Measurements from ENCODE around the gene PNPLA3.

Gene PNPLA3

DNA sequence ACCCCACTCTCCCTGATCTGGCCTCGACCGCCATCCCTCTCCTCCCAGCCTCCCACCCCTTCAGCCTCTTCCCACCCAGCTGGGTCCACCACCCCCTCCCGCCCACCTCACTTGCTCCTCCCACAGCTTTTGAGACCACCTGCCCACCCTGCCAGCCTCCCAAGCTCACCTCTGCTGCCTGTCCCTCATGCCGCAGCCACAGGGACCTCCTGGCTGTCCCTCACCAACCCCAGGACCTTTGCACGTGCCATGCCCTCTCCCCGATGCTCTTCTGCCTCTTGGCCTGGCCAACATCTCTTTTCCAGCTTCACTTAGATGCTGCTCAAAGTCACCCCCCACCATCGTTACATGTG is 38.3 kb upstream of the PNPLA3 start:
- Mint-ChIP-seq H3K4me3 (no peak overlapping the region), H3K36me3 (ENCODE audit: low read depth) (no peaks in the 10 kb centered on the region), H3K9me3 (no peaks in the 10 kb centered on the region), H3K27me3 (peaks cover 29% of the 10 kb centered on the region), H3K27ac (no peak overlapping the region), H3K4me1 (no peaks in the 10 kb centered on the region)
- ATAC-seq (no peak), DNase-seq (no peak)

DNA sequence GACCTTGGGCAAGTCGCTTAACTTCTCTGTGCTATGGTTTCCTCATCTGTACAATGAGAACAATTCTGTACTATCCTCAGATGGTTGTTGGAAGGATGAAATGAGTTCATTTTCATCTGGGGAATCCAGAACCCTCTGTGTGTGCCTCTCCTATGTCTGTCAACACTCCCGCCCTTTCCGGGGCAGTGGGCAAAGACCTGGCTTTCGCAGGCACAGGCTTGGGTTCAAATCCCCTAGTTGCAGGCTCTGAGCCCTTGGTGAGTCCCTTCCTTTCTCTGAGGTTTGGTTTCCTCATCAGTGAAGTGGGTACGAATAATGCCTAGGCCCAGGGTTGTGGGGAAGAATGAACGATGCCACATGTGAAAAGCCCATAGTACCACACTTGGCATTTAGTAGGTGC is 37.8 kb upstream of the PNPLA3 start:
- H3K36me3 Mint-ChIP-seq (ENCODE audit: low read depth) = no peaks in the 10 kb centered on the region
- DNase-seq (no peak), ATAC-seq (no peak)
- H3K27me3 Mint-ChIP-seq = peaks cover 34% of the 10 kb centered on the region
- H3K4me3 Mint-ChIP-seq = no peak overlapping the region
- H3K27ac Mint-ChIP-seq = no peak overlapping the region
- no peaks in the 10 kb centered on the region for H3K4me1 Mint-ChIP-seq
- H3K9me3 Mint-ChIP-seq = no peaks in the 10 kb centered on the region

- Mint-ChIP-seq H3K9me3 (no peaks in the 10 kb centered on the region), H3K4me1 (no peaks in the 10 kb centered on the region), H3K27me3 (peaks cover 35% of the 10 kb centered on the region), H3K36me3 (ENCODE audit: low read depth) (no peaks in the 10 kb centered on the region), H3K4me3 (no peak overlapping the region), H3K27ac (no peak overlapping the region)
- no peak for DNase-seq
- ATAC-seq = no peak
Observed at GRCh38 chr22:43886231-43886630, 37.4 kb upstream of the PNPLA3 start.

GRCh38 chr22:43887391-43887790 is 36.2 kb upstream of the PNPLA3 start:
- Mint-ChIP-seq H3K36me3 (ENCODE audit: low read depth) (no peaks in the 10 kb centered on the region), H3K4me1 (no peaks in the 10 kb centered on the region), H3K9me3 (no peaks in the 10 kb centered on the region), H3K4me3 (no peak overlapping the region), H3K27me3 (peaks cover 44% of the 10 kb centered on the region), H3K27ac (no peak overlapping the region)
- no peak for ATAC-seq
- no peak for DNase-seq

DNA sequence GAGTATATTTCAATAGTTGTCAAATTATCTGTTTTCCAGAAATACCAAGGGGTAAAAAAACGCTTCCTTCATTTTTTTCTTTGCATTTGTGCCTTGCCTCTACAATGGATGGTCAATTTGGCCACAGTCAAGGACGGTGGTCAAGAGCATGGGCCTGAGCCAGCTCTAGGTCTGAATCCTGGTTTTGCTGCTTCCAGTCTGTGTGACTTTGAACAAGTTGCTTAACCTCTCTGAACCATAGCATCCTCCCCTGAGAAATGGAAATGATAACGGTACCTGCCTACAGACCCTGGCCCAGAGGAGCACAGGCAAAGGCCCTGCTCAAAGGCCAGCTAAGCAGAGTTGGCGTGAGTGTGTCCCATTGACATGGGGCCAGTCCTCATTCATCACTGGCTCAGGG is 34.9 kb upstream of the PNPLA3 start:
- Mint-ChIP-seq H3K27me3 (peaks cover 51% of the 10 kb centered on the region), H3K27ac (no peak overlapping the region), H3K36me3 (ENCODE audit: low read depth) (no peaks in the 10 kb centered on the region), H3K4me3 (no peak overlapping the region), H3K9me3 (no peaks in the 10 kb centered on the region), H3K4me1 (no peaks in the 10 kb centered on the region)
- DNase-seq (no peak), ATAC-seq (no peak)

DNA sequence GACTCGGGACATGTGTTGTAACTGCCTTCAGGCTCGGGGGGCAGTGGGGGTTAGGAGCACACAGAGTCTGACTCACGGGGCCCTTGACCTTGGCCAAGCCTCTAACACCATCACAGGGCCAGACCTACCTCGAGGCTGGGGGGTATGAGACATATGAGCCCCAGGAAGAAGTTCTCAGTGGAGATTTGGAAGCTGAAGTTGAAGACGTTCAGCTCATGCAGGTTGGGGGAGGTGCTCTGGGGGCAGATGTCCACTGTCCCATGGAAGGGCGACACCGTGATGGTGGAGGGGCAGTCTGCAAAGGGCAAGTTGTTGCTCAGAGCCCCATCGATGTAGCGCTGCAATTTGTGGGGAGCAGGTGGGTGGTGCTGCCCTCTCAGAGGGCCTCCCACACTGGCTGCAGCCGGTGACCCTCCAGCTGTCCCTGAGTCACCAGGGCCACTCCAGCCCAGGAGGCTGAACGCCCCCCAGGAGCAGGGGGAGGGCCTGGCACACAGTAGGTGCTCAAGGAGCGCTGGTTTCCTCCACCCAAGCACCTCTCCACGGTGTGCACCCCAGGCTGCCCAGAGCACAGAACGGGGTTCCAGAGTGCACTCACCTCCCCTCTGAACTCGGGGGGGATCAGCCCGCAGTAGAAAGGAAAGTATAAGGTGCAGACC is 34.3 kb upstream of the PNPLA3 start:
- H3K4me1 Mint-ChIP-seq = no peaks in the 10 kb centered on the region
- H3K27me3 Mint-ChIP-seq = peaks cover 55% of the 10 kb centered on the region
- H3K36me3 Mint-ChIP-seq (ENCODE audit: low read depth) = no peaks in the 10 kb centered on the region
- no peak for ATAC-seq
- no peak for DNase-seq
- H3K4me3 Mint-ChIP-seq = no peak overlapping the region
- H3K27ac Mint-ChIP-seq = no peak overlapping the region
- no peaks in the 10 kb centered on the region for H3K9me3 Mint-ChIP-seq

DNA sequence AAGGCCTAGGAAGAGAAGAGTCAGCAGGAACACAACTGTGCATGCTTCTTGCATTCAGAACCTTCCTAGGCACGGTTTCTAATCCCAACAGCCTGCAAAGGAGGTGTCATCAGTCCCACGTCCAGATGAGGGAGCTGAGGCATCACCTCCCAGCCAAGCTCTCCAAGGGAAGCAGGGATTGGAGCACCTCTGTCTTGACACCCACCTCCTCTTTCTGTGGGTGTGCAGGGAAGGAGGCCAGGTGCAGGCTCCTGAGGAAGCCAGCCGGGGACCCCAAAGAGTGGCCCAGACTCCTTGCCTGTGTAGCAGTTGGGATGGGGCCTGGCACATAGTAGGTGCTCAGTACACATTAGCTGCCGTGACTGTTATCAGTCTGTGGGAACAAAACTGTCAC is 33.7 kb upstream of the PNPLA3 start:
- no peak for DNase-seq
- H3K4me3 Mint-ChIP-seq = no peak overlapping the region
- no peak overlapping the region for H3K27ac Mint-ChIP-seq

DNA sequence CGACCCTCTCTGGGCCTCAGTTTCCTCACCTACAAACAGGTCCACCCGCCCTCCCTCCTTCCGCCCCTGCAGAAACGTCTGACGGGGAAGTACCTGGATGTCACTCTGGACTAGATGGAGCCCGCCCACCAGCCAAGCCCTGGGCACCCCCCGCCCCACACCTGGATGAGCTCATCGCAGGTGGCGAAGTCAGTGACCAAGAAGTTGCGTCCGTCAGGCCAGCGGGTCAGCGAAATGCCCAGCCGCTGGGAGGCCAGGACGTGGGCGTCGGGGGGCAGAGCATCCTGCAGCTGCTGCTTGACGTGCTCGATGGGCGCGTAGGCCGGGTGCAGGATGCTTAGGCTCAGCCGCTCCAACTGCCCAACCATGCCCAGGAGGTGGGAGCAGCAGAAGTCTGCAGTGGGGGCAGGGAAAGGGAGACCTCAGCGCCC is 32.7 kb upstream of the PNPLA3 start:
- no peaks in the 10 kb centered on the region for H3K36me3 Mint-ChIP-seq (ENCODE audit: low read depth)
- no peak for DNase-seq
- H3K4me3 Mint-ChIP-seq = no peak overlapping the region
- peaks cover 51% of the 10 kb centered on the region for H3K27me3 Mint-ChIP-seq
- H3K27ac Mint-ChIP-seq = no peak overlapping the region
- no peaks in the 10 kb centered on the region for H3K9me3 Mint-ChIP-seq
- no peak for ATAC-seq
- no peaks in the 10 kb centered on the region for H3K4me1 Mint-ChIP-seq

More for the DNA sequence above, 33.7 kb upstream of the PNPLA3 start:
- Mint-ChIP-seq H3K4me1 (no peaks in the 10 kb centered on the region), H3K9me3 (no peaks in the 10 kb centered on the region), H3K27me3 (peaks cover 55% of the 10 kb centered on the region), H3K36me3 (ENCODE audit: low read depth) (no peaks in the 10 kb centered on the region)
- ATAC-seq = no peak

DNA sequence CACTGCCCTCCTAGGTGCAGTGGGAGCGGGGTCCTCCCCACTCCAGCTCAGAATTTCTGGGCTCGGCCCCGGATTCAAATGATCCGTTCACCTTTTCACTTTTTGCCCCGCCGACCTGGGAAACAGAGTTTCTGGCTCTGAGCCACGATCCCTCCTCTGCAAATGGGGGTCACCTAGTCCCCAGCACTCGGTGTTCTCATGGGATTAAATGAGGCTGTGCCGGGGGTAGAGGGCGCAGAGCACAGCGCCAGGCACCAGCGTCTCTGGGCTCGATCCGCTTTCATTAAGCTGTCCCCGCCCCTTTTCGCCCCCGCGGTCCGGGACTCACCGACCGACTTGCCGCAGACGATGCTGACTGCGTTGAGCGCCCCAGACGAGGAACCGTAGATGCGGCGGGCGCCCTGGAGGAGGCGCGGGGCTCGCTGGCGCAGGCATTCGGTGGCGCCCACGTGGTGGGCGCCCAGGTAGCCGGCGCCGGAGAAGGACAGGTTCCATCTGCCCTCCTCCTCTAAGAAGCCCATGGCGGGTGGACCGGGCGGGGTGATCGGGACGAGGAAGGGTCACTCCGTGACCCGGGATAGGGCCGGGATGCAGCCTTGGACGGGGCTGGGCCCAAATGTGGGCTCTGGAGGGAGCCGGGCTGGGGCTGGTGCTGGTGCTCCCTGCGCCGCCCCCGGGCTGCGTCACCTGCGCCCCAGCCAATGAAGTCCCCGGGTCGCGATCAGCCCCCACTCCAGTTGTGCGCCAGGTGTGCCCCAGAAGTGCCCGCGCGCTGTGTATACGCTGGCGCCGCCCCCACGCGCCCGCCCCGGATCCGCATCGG is 32.0 kb upstream of the PNPLA3 start, which contains the start of gene PNPLA5:
TSS of gene PNPLA5 (minus strand) at position 654 of the 823 bp plus-strand sequence. CDS start at position 521, 133 bp downstream.
- H3K4me3 Mint-ChIP-seq = no peak within 1 kb of the TSS
- H3K27me3 Mint-ChIP-seq = peaks cover 49% of the 10 kb centered on the region
- DNase-seq (peak; percentile 49), ATAC-seq (peak; percentile 25)
- H3K36me3 Mint-ChIP-seq (ENCODE audit: low read depth) = no peaks in the 10 kb centered on the region
- H3K27ac Mint-ChIP-seq = no peak within 1 kb of the TSS
- H3K9me3 Mint-ChIP-seq = no peaks in the 10 kb centered on the region
- no peaks in the 10 kb centered on the region for H3K4me1 Mint-ChIP-seq

- Mint-ChIP-seq H3K4me1 (no peaks in the 10 kb centered on the region), H3K27me3 (peaks cover 43% of the 10 kb centered on the region), H3K4me3 (no peak overlapping the region), H3K9me3 (no peaks in the 10 kb centered on the region), H3K36me3 (ENCODE audit: low read depth) (no peaks in the 10 kb centered on the region), H3K27ac (no peak overlapping the region)
- ATAC-seq (no peak), DNase-seq (no peak)
Observed at GRCh38 chr22:43892183-43892894, 31.3 kb upstream of the PNPLA3 start.

DNA sequence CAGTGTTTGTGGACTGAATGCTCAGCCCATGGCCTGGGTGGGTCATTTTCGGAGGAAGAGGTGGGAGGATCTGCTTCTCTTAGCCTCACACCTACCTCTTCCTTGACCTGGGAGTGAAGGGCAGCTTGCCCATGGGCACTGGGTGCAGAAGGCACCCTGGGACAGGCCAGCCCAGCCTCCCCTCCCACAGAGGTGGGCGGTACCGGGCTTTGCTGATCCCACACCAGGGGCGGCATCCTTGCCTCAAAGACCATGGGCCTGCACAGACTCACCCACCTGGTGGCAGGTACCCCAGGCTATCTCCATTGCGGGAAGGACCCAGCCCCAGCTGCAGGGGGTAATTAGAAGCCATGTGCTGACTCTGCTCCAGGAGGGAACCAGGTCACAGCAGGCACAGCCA is 30.3 kb upstream of the PNPLA3 start:
- no peaks in the 10 kb centered on the region for H3K36me3 Mint-ChIP-seq (ENCODE audit: low read depth)
- H3K4me1 Mint-ChIP-seq = no peaks in the 10 kb centered on the region
- peaks cover 40% of the 10 kb centered on the region for H3K27me3 Mint-ChIP-seq
- H3K4me3 Mint-ChIP-seq = no peak overlapping the region
- no peak for ATAC-seq
- no peak for DNase-seq
- no peak overlapping the region for H3K27ac Mint-ChIP-seq
- H3K9me3 Mint-ChIP-seq = no peaks in the 10 kb centered on the region

GRCh38 chr22:43894122-43894521 is 29.5 kb upstream of the PNPLA3 start:
- no peak for DNase-seq
- Mint-ChIP-seq H3K9me3 (no peaks in the 10 kb centered on the region), H3K27ac (no peak overlapping the region), H3K4me3 (no peak overlapping the region), H3K27me3 (peaks cover 33% of the 10 kb centered on the region), H3K4me1 (no peaks in the 10 kb centered on the region), H3K36me3 (ENCODE audit: low read depth) (no peaks in the 10 kb centered on the region)
- no peak for ATAC-seq

GRCh38 chr22:43895986-43896645 is 27.5 kb upstream of the PNPLA3 start:
- no peak for DNase-seq
- no peak overlapping the region for H3K27ac Mint-ChIP-seq

GRCh38 chr22:43897751-43898261 is 25.8 kb upstream of the PNPLA3 start:
- DNase-seq = no peak
- no peaks in the 10 kb centered on the region for H3K36me3 Mint-ChIP-seq (ENCODE audit: low read depth)
- H3K27me3 Mint-ChIP-seq = peaks cover 16% of the 10 kb centered on the region
- H3K9me3 Mint-ChIP-seq = no peaks in the 10 kb centered on the region
- no peak overlapping the region for H3K27ac Mint-ChIP-seq
- no peaks in the 10 kb centered on the region for H3K4me1 Mint-ChIP-seq
- H3K4me3 Mint-ChIP-seq = no peak overlapping the region
- ATAC-seq = peak; percentile 44

More at GRCh38 chr22:43895986-43896645, 27.5 kb upstream of the PNPLA3 start:
- no peak for ATAC-seq
- Mint-ChIP-seq H3K4me1 (no peaks in the 10 kb centered on the region), H3K9me3 (no peaks in the 10 kb centered on the region), H3K27me3 (peaks cover 24% of the 10 kb centered on the region), H3K4me3 (no peak overlapping the region), H3K36me3 (ENCODE audit: low read depth) (no peaks in the 10 kb centered on the region)
